Activated naive CD8-positive, alpha-beta T cell treated with anti-CD3 and anti-CD28 coated beads, Interleukin-2, amount 50 U/mL, for 16 hours (primary cell): Measurements from ENCODE around the gene PHTF2.

Source experiments
- DNase-seq: peaks from one replicate; pipeline ENCODE4 v3.0.0-alpha.2; 2020; ENCODE audit warnings: low read depth, low spot score

The PHTF2 gene

DNA sequence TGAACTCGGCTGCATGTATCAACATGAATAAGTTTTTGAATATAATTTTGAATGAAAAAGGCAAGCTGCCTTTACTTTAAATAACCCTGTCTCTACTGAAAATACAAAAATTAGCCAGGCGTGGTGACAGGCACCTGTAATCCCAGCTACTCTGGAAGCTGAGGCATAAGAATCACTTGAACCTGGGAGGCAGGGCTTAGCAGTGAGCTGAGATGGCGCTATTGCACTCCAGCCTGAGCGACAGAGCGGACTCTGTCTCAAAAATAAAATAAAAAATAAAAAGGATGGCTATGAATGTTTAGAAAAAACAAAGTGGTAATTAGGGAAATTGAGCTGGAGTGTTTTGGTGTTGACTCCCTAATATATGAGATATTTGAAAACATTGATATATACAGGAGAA is 133.3 kb downstream of the PHTF2 start:
- DNase-seq = no peak

DNA sequence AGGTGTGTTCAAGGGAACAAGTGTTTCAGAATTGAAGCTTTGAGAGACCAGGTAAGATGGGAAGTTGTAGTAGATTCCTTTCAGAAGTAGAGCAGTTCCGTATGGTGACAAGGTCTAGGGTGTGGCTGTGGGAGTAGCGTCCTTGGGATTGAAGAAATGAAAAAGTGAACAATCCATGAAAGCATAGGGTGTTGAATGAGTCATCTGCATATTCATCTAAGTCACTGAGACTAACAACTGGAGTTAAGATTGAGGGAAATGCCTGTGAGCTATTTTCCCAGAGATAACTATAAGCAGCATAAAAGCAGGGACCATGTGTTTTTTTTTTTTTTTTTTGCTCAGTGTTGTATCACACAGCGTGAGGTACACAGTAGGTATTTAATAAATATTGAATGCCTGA is 134.8 kb downstream of the PHTF2 start:
- DNase-seq = no peak

DNA sequence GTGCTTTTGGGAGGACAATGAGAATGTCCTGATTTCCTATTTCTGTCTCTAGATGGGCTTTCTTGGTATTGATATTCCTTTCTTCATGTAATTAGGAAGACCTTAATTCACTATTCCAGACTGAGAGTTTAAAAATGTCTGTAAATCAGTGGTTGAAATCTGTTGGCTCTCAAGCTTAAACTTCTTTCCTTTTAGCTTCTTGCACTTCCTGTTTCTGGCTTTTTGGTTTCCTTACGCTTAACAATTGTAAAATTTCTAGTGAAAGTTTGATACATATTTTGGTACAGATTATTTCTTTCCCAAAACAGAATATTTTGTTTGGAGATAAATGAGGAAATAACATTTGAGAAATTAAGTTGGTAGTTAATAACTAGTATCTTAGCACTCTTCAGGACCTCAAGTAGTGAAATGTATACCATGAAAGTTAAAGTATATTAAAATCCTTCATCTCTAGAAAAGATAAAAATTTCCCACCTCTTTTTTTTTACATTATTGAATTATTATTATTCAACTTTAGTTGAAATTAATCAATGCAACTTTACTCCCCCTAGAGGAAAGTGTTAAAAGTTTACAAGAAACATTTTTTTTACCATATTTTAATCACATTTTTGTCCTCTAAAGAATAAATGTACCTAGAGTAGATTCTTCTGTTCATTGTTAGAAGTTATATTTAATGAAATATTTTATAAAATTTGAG is 137.2 kb downstream of the PHTF2 start:
- DNase-seq = no peak

DNA sequence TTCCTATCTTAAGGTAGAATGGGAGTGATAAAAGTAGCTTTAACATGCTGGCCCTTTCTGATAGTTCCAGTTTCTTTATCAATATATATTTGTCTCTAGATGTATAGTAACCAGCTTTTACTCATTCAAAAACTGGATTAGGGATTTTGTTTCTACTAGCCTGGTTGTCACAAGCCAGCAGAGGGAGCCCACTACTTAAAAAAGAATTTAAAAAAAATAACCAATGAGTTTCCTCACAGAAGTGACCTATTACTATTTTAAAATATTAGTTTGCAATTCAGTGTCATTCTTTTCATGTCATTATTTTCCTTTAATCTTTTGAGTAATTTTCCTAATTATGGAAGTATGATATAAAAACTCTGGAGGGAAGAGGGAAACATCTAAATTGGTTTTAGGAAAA is 142.1 kb downstream of the PHTF2 start:
- DNase-seq = no peak

DNA sequence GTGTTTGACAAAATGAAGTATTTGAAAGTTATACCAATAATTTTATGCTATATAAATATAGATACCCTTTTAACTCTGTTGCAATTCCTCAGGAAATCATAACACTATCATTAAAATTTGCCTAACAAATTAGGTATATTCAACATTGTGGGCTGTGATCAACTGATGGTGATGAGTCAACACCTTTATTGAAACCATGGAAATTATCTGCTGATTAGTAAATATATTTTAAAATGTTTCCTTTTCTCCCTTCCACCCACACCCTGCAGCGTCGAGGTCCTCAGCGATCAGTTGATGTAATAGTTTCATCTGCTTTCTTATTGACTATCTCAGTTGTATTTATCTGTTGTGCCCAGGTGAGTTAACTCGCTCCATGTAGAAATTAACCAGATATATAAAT is 143.9 kb downstream of the PHTF2 start:
- DNase-seq = no peak

DNA sequence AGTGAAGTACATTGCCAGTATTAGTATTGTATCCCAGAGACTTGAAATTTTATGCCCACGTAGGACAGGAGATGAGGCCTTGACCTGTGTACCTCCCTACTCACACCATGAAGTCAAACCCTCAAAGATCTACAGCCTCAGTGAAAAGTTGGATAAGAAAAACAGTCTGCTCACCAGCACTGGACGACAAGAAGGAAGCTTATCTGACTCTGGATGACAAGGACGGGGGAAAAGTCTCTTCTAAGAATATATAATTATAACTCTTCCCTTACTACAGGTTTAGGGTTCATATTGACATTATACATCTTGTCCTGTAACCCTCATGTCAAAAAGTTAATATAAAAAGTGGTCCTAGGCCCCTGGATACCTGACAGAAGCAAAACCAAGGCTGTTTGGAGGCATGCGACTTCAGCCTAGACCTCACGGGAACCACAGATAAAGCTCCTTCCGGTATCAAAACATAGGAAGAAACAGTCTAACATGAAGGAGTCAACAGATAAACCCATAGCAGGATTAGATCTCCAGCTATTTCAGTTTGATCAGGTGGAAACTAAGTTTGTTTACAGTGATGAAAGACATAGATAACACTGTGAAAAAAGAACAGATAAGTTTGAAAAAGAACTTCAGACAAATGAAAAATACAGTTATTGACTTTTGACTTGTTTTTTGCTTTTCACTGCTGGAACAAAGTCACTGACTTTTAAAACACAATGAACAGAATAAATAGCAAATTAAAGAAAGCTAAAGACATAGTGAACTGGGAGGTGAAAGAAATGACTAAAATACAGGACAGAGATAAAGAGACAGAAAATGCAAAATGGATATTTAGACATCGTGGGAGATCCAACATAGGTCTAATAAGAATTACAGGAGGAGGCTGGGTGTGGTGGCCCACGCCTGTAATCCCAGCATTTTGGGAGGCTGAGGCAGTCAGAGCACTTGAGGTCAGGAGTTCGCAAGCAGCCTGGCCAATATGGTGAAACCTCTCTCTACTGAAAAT is 145.9 kb downstream of the PHTF2 start:
- DNase-seq = no peak

DNA sequence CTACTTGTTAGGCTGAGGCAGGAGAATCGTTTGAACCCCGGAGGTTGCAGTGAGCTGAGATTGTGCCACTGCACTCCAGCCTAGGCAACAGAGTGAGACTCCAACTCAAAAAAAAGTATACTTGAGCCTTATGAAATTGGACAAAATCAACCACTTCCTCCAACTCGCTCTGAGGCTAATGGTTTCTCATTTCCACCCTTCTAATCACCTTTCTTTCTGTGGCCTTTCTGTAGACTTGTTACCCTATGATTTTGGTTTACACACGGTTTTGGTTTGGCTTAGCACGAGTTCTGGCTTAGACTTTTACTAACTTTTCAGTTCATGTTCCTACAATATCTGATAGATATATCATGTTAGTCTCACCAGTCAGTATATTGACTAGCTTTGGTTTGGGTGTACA is 152.0 kb downstream of the PHTF2 start:
- no peak for DNase-seq

DNA sequence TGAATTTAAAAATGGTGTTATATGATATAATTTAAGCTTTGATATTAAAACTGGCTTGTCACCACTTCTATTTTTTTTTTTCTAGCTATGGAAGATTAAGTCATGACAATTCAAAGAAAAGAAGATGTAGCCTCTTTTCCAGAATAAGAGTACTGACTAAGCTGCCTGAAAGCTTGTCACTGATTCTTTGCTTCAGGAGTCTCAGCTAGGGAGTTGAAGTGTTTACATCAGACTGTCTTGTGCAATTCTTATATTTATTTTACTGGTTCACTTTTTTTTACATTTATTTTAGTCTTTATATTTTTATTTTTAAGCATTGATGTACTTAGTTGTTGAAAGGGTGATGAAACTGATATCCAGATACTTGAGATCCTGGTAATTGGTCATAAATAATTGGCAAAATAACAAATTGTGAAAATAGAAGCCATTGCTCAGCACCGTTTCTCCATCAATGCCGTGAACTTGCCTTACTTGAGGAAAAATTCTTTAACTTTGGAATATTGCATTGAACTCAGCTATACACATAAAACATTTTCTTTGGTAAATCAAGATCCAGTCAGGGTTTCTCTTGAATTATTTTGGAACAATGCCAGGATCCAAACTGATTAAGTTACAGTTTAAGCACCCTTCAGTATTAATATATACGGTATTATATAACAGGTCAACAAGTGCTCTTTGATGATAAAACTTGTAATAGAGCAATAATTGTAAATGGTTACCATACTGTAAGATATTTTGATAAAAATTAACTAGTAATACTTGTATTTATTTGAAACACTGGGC is 156.4 kb downstream of the PHTF2 start:
- no peak for DNase-seq

DNA sequence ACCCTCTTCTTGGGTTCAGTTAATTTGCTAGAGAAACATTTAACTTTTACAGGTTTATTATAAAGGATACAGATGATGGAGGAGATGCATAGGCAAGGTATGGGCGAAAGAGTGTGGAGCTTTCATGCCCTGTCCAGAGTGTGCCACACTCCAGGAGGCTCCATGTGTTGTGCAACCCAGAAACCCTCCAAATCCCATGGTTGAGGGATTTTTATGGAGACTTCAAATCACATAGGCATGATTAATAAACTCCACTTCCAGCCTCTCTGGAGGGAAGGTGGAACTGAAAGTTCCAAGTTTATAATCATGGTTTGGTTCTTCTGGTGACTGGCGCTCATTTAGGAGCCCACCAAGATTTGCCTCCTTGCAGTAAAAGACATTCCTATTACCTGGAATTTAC is 159.9 kb downstream of the PHTF2 start:
- DNase-seq = no peak

DNA sequence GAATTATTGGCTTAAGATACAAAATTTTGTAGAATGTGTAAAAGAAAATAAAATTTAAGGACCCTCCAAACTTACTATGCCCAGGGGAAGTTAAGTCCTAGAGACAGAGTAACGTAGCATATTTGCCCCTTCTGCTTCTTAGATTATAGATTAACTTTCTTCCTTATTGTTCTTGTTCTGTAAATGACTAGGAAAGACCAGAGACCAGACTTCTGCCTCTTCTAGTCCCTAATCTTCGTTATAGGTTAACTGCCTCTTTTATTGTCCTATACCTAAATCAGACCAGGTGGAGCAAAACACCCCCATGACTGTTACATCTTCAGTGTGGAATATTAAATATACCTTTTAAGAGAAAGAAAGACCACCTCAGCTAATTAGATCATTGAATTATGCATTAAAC is 160.5 kb downstream of the PHTF2 start:
- DNase-seq = no peak

DNA sequence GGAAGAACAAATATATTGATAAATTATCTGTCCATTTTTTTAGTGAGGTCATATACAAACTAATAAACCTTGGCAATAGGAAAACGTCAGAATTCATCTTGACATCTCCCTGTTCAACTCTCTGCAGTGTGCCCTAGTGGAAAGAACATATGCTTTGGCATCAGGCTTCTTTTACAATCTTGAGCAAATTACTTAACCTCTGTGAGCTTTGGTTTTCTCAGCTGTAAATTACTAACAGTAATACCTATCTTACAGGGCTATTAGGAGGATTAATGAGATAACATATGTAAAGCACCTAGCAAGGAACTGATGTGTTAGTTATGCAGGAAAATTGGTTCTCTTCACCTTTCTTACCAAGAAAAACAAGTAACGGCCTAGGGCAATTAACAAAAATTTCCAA is 161.8 kb downstream of the PHTF2 start:
- no peak for DNase-seq

DNA sequence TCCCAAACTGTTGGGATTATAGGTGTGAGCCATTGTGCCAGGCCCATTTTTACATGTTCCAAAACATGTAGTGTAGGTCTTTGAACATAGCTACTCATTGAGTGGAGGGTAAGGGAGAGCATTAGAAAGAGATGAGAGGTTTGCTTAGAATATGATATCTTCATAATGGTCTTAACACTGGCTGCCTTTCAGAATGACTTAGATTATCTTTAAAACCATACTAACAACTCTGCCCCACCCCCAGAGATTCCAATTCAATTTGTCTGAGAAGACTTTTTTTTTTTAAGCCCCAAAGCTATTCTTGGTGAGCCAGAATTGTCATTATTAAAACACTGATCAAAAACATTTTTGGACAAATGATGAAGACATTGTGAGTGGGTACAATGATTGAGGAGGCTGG is 168.9 kb downstream of the PHTF2 start:
- DNase-seq = no peak

DNA sequence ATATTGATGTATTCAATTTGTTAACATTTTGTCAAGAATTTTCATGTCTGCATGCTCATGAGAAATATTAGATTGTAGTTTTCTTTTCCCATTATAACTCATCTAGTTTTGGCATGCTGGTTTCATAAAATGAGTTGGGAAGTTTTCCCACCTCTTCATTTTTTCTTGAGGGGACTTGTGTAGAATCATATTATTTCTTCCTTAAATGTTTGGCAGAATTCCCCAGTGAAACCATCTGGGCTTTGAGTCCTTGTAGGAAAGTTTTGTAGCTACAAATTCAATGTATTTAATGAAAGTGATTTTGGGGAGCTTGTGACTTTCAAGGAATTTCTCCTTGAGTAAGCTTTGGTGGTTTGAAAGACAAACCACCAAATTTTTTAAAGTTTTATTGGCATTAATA is 173.2 kb downstream of the PHTF2 start:
- DNase-seq = no peak

DNA sequence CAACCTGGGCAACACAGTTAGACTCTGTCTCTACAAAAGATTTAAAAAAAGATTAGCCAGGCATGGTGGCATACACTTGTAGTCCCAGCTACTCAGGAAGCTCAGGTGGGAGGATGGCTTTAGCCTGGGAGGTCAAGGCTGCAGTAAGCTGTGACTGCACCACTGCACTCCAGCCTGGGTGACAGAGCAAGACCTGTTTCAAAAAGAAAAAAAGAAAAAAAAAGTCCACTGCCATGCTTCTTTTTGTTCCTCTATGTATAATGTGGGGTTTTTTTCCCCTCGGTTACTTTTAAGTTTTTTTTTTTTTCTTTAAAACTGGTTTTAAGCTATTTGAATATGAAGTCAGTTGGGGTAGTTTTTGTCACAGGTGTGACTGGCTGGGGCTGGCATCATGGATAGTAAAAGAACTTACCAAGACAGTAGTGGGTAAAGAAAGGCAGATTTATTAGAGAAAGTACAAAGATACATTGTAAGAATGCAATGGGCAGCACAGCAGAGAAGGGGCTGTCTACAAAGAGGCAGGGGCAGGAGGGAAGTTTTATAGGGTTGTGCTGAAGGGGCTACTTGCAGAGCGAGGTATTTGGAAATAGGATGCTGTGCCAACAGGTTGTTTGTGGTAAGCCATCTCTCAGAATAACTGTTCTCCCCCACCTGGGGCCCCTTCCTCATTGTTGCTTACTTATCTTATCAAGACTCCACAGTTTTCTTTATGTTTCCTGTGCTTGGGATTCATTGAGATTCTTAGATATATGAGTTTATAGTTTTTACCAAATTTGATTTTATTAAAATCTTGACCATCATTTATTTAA is 177.3 kb downstream of the PHTF2 start:
- DNase-seq = no peak

DNA sequence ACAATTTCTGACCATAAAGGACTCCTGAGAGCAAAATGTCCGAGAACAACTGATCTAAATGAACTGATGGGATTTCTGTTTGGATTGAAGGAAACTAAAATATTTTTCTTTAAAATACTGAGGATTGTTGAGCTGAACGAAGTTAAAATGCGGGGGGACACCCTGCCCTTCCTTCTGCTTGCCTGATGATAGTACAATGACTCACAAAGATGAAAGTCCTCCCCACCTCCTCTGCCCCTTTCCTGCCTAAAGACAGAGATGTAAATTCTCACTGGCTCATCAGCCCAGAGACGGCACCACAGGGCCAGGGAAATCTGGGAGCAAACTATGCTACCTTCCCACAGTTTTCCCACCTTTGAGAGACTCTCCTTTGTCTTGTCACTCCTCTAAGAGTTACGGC is 180.6 kb downstream of the PHTF2 start:
- no peak for DNase-seq

DNA sequence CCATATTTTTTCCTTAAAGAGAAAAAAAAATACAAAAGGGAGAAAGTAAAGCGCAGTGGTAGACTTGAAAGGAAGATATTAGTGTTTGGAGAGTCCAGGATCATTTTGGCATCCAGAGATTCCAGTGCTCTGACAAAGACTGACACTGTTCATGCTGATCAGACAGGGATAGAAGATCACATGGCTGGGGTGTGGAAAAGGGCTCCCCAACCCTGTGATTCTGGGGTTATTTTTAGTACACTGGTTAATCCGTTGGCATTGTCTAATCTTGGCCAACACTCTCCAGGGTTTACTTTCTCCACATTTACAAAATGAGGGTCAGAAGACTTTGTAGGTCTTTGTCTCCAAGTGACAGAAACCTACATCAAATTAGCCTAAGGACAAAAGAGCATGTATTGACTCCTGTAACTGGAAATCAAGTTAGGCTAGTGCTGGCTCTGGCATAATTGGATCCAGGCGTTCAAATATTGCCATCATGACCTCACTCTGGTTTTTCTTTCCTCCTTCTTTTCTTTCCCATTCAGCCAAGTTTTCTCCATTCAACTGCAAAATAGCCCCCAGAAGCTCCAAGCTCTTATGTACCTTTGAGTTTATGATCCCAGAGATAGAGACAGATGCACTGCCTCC is 181.6 kb downstream of the PHTF2 start:
- DNase-seq = no peak

DNA sequence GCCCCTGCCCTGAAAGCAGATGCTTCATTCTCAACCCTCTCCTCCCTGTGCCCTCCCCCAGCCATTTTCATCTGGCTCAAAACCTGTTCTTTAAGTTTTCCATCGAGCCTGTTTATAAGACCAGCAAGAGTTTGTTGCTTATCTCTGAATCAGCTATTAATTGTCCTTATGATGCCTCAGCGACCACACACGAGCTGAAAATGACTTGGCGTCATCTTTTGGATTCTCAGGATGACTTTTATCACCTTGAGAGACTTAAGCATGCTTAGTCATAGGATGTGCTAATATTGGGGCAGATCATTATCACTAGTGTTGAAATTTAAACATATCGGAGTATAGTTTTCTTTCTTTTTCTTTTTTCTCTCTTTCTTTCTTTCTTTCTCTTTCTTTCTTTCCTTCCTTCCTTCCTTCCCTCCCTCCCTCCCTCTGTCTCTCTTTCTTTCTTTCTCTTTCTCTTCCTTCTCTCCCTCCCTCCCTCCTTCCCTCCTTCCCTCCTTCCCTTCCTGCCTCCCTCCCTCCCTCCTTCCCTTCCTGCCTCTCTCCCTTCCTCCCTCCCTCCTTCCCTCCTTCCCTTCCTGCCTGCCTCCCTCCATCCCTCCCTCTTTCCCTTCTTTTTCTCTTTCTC is 184.5 kb downstream of the PHTF2 start:
- DNase-seq = no peak

DNA sequence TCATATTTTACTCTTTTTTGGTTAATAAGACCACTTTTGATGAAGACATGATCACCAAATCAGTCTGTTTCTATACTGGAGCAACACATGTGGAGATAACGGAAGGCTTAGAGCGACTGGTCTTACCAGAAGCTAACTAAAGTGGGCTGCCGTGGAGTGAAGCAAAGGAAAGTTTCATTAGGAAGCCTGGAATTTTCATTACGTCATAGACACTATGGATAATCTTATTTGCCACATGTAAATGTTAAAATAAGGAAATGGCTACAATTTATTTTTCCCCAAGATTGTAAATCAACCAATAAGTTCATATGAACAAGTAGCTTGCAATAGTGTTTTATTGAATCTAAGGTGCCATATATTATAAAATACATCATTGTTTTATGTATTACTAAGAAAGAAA is 185.4 kb downstream of the PHTF2 start:
- no peak for DNase-seq

DNA sequence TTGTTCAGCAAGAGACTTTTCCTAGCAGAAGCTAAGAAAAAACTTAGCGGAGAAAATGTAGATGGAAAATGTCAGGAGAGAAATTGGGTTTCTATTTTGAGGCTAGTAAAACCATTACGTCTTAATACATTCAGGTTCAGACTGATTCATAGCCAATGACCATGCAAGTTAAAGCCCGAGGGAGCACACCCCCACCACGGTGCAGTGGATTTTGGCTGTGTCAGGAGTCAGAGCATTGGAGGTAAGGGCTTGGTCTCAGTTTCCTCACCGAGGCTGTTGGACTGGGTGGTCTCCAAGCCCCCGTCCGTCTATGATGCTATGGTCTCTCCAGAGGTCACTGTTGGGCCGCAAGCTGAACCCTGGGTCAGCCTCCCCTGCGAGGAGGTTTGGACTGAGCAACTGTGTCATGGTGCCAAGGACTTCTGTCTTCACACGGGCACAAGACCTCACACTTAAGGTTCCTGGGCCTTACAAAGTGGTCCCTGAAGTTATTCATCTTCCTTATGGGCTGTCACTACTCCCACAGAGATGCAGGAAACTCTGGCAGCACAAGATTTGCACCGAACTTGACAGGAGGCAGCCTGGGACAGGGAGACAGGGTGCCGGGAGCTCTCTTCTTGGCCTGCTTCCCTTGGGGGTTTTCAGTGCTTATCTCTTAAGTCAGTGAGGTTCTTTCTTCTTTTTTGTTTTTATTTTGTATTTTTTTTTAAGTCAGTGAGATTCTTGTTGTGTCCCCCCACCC is 186.8 kb downstream of the PHTF2 start:
- no peak for DNase-seq

DNA sequence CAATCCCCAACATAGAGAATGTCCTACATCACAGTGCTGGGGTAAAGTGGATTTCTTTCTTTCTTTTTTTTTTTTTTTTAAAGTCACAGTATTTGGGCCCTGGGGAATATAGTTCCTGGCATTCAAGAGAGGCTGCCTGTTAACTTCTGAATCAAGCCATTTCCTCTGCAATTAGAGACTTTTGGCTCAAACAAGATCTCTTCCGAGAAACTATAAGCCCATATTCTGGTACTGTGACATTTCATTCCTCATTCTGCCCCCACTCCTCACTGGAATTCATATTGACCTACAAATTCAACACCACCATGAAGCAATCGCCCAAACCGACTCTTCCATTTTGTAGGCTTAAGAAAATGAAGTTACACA is 187.4 kb downstream of the PHTF2 start:
- DNase-seq = no peak
